Endothelial cell of umbilical vein (primary cell): ENCODE results near the gene MCTP1. TPM values are rescaled to one million over a fixed set of nuclear protein-coding genes. Genes with fewer than 3 reads are reported as not detected.

Experiments used
- BruUV-seq: library from RNA; stranded (reverse); fragments of 400-500 nt; replicated peaks from 2 replicates; lab custom pipeline; 2021; lab: Mats Ljungman, UMichigan
- CTCF ChIA-PET: fragments of 300-600, 350-600 bp; sonication (Branson Sonifier 250); formaldehyde crosslinking; loops from one replicate; lab custom pipeline; 2021; ENCODE audit warnings: antibody characterized with exemption, inconsistent platforms; lab: Charles Lee
- POLR2A ChIA-PET: fragments of 300-600, 350-600 bp; sonication (Branson Sonifier 250); formaldehyde crosslinking; loops from one replicate; lab custom pipeline; 2021; ENCODE audit warnings: antibody characterized with exemption, inconsistent platforms; lab: Charles Lee
- DNase-seq: peaks from one replicate; pipeline ENCODE4 v3.0.0-alpha.2; 2011; ENCODE audit warnings: low read depth, low spot score
- FAIRE-seq: peaks from 2 replicates; lab custom pipeline; 2011; peaks lifted over from hg19 to GRCh38; lab: Jason Lieb, UNC
- H2AFZ ChIP-seq: 2 replicates; pipeline ENCODE4 v1.6.0; 2012; ENCODE audit warnings: low read depth, low read length, control low read depth, inconsistent platforms
- H3K27ac ChIP-seq: 2 replicates; pipeline ENCODE4 v1.5.1; 2011; ENCODE audit warnings: low read depth, mild to moderate bottlenecking, control low read depth, low read length, moderate library complexity; ENCODE audit not compliant: insufficient read depth
- H3K27me3 ChIP-seq, 2 experiments: 2 replicates each; pipeline versions ENCODE4 v1.6.0 to v1.6.1; 2011; ENCODE audit warnings: low read length in 2 of 2, mixed read lengths in 1 of 2; ENCODE audit not compliant: control insufficient read depth in 2 of 2, insufficient read depth in 2 of 2
- H3K36me3 ChIP-seq, 2 experiments: 2 replicates in 1 of 2; 3 replicates in 1 of 2; pipeline ENCODE4 v1.5.1; 2011; ENCODE audit warnings: low read length in 2 of 2, mild to moderate bottlenecking in 1 of 2, moderate library complexity in 1 of 2; ENCODE audit not compliant: control insufficient read depth in 2 of 2, insufficient read depth in 2 of 2; ENCODE audit errors: extremely low read depth in 1 of 2
- H3K4me1 ChIP-seq: 3 replicates; pipeline ENCODE4 v1.5.1; 2011; ENCODE audit warnings: mild to moderate bottlenecking, low read length; ENCODE audit not compliant: control insufficient read depth, insufficient read depth; ENCODE audit errors: extremely low read depth
- H3K4me2 ChIP-seq: 2 replicates; pipeline ENCODE4 v1.6.1; 2011; ENCODE audit warnings: low read length, control low read depth, mixed read lengths; ENCODE audit not compliant: insufficient read depth
- H3K4me3 ChIP-seq, 3 experiments: fragments of 200-600 bp in 1 of 3; sonication (generic), shearing (Covaris generic) in 1 of 3; replicated peaks in 1 of 3; 2 replicates each; pipeline ENCODE4 v1.5.1; 2011 to 2016; ENCODE audit warnings: control low read depth in 3 of 3, low read length in 3 of 3, mild to moderate bottlenecking in 2 of 3, inconsistent platforms in 1 of 3, low read depth in 1 of 3, moderate library complexity in 1 of 3; ENCODE audit not compliant: insufficient read depth in 1 of 3
- H3K79me2 ChIP-seq: 2 replicates; pipeline ENCODE4 v1.6.0; 2012; ENCODE audit warnings: low read length, inconsistent platforms; ENCODE audit not compliant: control insufficient read depth, insufficient read depth
- H3K9ac ChIP-seq: replicated peaks from 2 replicates; pipeline ENCODE3; 2011; ENCODE audit warnings: low read length, control low read depth; ENCODE audit not compliant: insufficient read depth; ENCODE audit errors: extremely low read depth
- H3K9me1 ChIP-seq: replicated peaks from 3 replicates; pipeline ENCODE4 v1.6.0; 2011; ENCODE audit warnings: mild to moderate bottlenecking, low read length; ENCODE audit not compliant: control insufficient read depth, insufficient read depth; ENCODE audit errors: extremely low read depth
- H3K9me3 ChIP-seq: replicated peaks from 2 replicates; pipeline ENCODE4 v1.5.1; 2012; ENCODE audit warnings: low read length, inconsistent platforms; ENCODE audit not compliant: control insufficient read depth, insufficient read depth
- H4K20me1 ChIP-seq: replicated peaks from 2 replicates; pipeline ENCODE3; 2011; ENCODE audit warnings: mild to moderate bottlenecking, low read length; ENCODE audit not compliant: control insufficient read depth, insufficient read depth; ENCODE audit errors: extremely low read depth
- EZH2 ChIP-seq: IDR thresholded peaks from 2 replicates; pipeline ENCODE4 v1.6.1; 2012; ENCODE audit warnings: borderline replicate concordance, low read depth, mild to moderate bottlenecking, moderate library complexity, low read length, inconsistent platforms; ENCODE audit not compliant: severe bottlenecking
- FOS ChIP-seq: IDR thresholded peaks from 2 replicates; pipeline ENCODE4 v1.6.1; 2011; ENCODE audit warnings: mild to moderate bottlenecking, low read length, moderate library complexity, borderline replicate concordance; ENCODE audit not compliant: insufficient read depth
- GATA2 ChIP-seq: IDR thresholded peaks from 2 replicates; pipeline ENCODE4 v1.7.0; 2011; ENCODE audit warnings: low read depth, mild to moderate bottlenecking, moderate library complexity, mixed read lengths, low read length; ENCODE audit not compliant: insufficient read length, insufficient read depth
- JUN ChIP-seq: IDR thresholded peaks from 2 replicates; pipeline ENCODE4 v1.6.1; 2011; ENCODE audit warnings: borderline replicate concordance, low read depth; ENCODE audit not compliant: insufficient read length, insufficient read depth
- MYC ChIP-seq: IDR thresholded peaks from one replicate; pipeline ENCODE4 v1.6.1; 2011; ENCODE audit warnings: mild to moderate bottlenecking, low read depth, low read length
- POLR2A ChIP-seq: IDR thresholded peaks from 2 replicates; pipeline ENCODE4 v1.6.1; 2012; ENCODE audit warnings: low read depth, mild to moderate bottlenecking, control low read depth, low read length
- POLR2AphosphoS5 ChIP-seq: IDR thresholded peaks from 2 replicates; pipeline ENCODE4 v1.6.1; 2012; ENCODE audit warnings: low read depth, mild to moderate bottlenecking, control low read depth, low read length, moderate library complexity; ENCODE audit not compliant: insufficient read depth
- dilution Hi-C: fragments of 300-500 bp; cut with MboI; formaldehyde crosslinking; loops from one replicate; pipeline ENCODE4 v1.15.0; 2019; ENCODE audit warnings: low sequenced_read_pairs; ENCODE audit not compliant: extremely low pct_ligation_motif_present
- intact Hi-C: fragments of 100-400 bp; cut with micrococcal nuclease; formaldehyde crosslinking; loops from one replicate; pipeline ENCODE4 v1.10.0; 2022
- polyA plus RNA-seq, 4 experiments: library from polyadenylated mRNA; depleted of rRNA in 3 of 4; stranded (reverse) in 3 of 4; unstranded in 1 of 4; fragments of >200 nt; gene quantifications; 2 replicates each; pipeline versions ENCODE4 v1.2.1 to v1.2.3, GENCODE V29; 2011 to 2012; ENCODE audit warnings: missing spikeins in 1 of 4
- total RNA-seq: library from RNA; stranded (reverse); gene quantifications from 2 replicates; pipeline ENCODE4 v1.2.3, GENCODE V29; 2021
- TF ChIP-seq, protein P1 (sequence below), 2 donors: IDR thresholded peaks; 1 replicate in 1 of 2; 2 replicates in 1 of 2; pipeline ENCODE4 v1.5.1; 2011; ENCODE audit warnings: low read length in 2 of 2, mild to moderate bottlenecking in 2 of 2, moderate library complexity in 2 of 2, control low read depth in 1 of 2, inconsistent platforms in 1 of 2, low read depth in 1 of 2; ENCODE audit not compliant: insufficient read depth in 1 of 2; ENCODE audit errors: extremely low read depth in 1 of 2

MCTP1 gene
- total and polyA plus RNA-seq, 2 donors (not counting 3 experiments of a cell fraction or from before 2014, with no cell fraction given) = 79.3 to 203 TPM

DNA sequence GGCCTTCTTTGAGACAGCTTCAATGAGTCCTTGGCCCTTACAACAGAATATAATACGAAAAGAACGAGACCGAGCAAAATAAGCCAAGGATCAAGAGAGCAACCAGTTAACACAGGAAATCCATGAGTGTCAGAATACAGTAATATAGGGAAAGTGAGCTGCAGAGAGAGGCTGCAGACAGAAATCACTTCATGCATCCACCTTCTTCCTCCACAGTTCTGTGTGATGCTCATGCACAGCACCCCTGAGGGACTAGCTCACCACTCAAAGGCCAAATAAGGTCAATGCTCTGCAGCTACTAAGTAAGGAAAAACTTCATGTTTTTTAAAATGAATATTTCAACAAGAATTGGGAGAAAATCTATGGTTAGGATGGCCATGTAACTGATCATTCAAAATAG is 257.1 kb downstream of the MCTP1 start:
- Histone ChIP-seq H3K36me3 (no peaks in the 10 kb centered on the region), H3K79me2 (peaks cover 73% of the 10 kb centered on the region), H3K27me3 (no peaks in the 10 kb centered on the region), H3K9me1 (no peaks in the 10 kb centered on the region), H3K4me2 (no peak overlapping the region), H4K20me1 (peaks cover 15% of the 10 kb centered on the region), H3K9ac (no peak overlapping the region), H3K4me3 (no peak overlapping the region), H3K9me3 (no peaks in the 10 kb centered on the region), H2AFZ (no peak overlapping the region), H3K27ac (no peak overlapping the region), H3K4me1 (peaks cover 34% of the 10 kb centered on the region)
- intact Hi-C loops (loop anchor here (1.0 kb wide), 1 partner anchor 528 kb away; the partner anchor contains the start of gene ARSK), dilution Hi-C loops (no loop called here)
- TF ChIP-seq GATA2 (no peak), MYC (no peak), POLR2AphosphoS5 (no peak), EZH2 (no peak), POLR2A (no peak), JUN (no peak), FOS (no peak)
- TF ChIP-seq, protein P1, sequence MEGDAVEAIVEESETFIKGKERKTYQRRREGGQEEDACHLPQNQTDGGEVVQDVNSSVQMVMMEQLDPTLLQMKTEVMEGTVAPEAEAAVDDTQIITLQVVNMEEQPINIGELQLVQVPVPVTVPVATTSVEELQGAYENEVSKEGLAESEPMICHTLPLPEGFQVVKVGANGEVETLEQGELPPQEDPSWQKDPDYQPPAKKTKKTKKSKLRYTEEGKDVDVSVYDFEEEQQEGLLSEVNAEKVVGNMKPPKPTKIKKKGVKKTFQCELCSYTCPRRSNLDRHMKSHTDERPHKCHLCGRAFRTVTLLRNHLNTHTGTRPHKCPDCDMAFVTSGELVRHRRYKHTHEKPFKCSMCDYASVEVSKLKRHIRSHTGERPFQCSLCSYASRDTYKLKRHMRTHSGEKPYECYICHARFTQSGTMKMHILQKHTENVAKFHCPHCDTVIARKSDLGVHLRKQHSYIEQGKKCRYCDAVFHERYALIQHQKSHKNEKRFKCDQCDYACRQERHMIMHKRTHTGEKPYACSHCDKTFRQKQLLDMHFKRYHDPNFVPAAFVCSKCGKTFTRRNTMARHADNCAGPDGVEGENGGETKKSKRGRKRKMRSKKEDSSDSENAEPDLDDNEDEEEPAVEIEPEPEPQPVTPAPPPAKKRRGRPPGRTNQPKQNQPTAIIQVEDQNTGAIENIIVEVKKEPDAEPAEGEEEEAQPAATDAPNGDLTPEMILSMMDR (IDR thresholded peaks at IDR 0.05; ENCODE audit: extremely low read depth in 1 of 2, insufficient read depth in 1 of 2, low read depth in 1 of 2, low read length in 2 of 2) = no peak
- POLR2A ChIA-PET = no interaction called here
- BruUV-seq = no TSS peak
- no peak for FAIRE-seq
- CTCF ChIA-PET = interaction anchor here (0.8 to 2.7 kb wide), 4 partner anchors 58 to 202 kb away, joined by 3 to 8 read pairs (median 4); no protein-coding TSS in a partner anchor
- DNase-seq = no peak
